PC-3 (cell line): ENCODE data around the gene PAEP. TPM values are rescaled to one million over a fixed set of nuclear protein-coding genes. Genes with fewer than 3 reads are reported as not detected.

Experiments
- ATAC-seq: fragments of 200-7000 bp; cut with Tn5 transposase; 2 replicates; pipeline ENCODE4 v1.9.1; 2020; ENCODE audit warnings: mild to moderate bottlenecking, moderate library complexity
- BruUV-seq: library from RNA; stranded (reverse); fragments of 400-500 nt; replicated peaks from 2 replicates; lab custom pipeline; 2021; lab: Mats Ljungman, UMichigan
- CTCF ChIA-PET: fragments of 300-600 bp; sonication (Branson Sonifier 250); formaldehyde crosslinking; loops from one replicate; lab custom pipeline; 2022; ENCODE audit warnings: antibody characterized with exemption; lab: Charles Lee
- POLR2A ChIA-PET: fragments of 300-600 bp; sonication (Branson Sonifier 250); formaldehyde crosslinking; loops from one replicate; lab custom pipeline; 2022; ENCODE audit warnings: antibody characterized with exemption; ENCODE audit not compliant: unreplicated experiment; lab: Charles Lee
- DNase-seq: peaks from one replicate; pipeline ENCODE4 v3.0.0-alpha.2; 2015
- H2AFZ ChIP-seq: fragments of 300-600 bp; sonication (generic); 2 replicates; pipeline ENCODE4 v1.6.0; 2016; ENCODE audit warnings: antibody characterized with exemption, low read length
- H3F3A ChIP-seq: fragments of 300-600 bp; sonication (generic); one replicate; pipeline ENCODE4 v1.6.0; 2017; ENCODE audit warnings: antibody characterized with exemption, low read length, control low read depth, mild to moderate bottlenecking; ENCODE audit not compliant: unreplicated experiment
- H3K27ac ChIP-seq: fragments of 300-600 bp; sonication (generic); 2 replicates; pipeline ENCODE4 v1.5.1; 2016; ENCODE audit warnings: mild to moderate bottlenecking, low read length
- H3K27me3 ChIP-seq: fragments of 300-600 bp; sonication (generic); 2 replicates; pipeline ENCODE4 v1.6.1; 2016; ENCODE audit warnings: low read length, mixed read lengths
- H3K36me3 ChIP-seq: fragments of 300-600 bp; sonication (generic); 2 replicates; pipeline ENCODE4 v1.6.1; 2016; ENCODE audit warnings: low read depth, mixed run types, low read length, mixed read lengths
- H3K4me1 ChIP-seq: fragments of 300-600 bp; sonication (generic); 2 replicates; pipeline ENCODE4 v1.5.1; 2016; ENCODE audit warnings: low read length; ENCODE audit not compliant: insufficient read depth
- H3K4me2 ChIP-seq: fragments of 300-600 bp; sonication (generic); 2 replicates; pipeline ENCODE4 v1.6.0; 2016; ENCODE audit warnings: low read length
- H3K4me3 ChIP-seq: fragments of 300-600 bp; sonication (generic); 2 replicates; pipeline ENCODE4 v1.5.1; 2016; ENCODE audit warnings: mild to moderate bottlenecking, low read length, mixed read lengths
- H3K79me2 ChIP-seq: fragments of 300-600 bp; sonication (generic); 2 replicates; pipeline ENCODE4 v1.6.1; 2017; ENCODE audit warnings: low read length, mixed read lengths
- H3K9ac ChIP-seq: fragments of 300-600 bp; sonication (generic); 2 replicates; pipeline ENCODE4 v1.6.0; 2016; ENCODE audit warnings: mild to moderate bottlenecking, low read length
- H3K9me2 ChIP-seq: fragments of 300-600 bp; sonication (generic); replicated peaks from 2 replicates; pipeline ENCODE4 v1.6.1; 2016; ENCODE audit warnings: mixed run types, low read length, mixed read lengths
- H3K9me3 ChIP-seq: fragments of 300-600 bp; sonication (generic); 2 replicates; pipeline ENCODE4 v1.6.1; 2016; ENCODE audit warnings: low read length, mixed read lengths
- H4K20me1 ChIP-seq: fragments of 300-600 bp; sonication (generic); 2 replicates; pipeline ENCODE4 v1.6.1; 2016; ENCODE audit warnings: low read length, mixed read lengths
- CTCF ChIP-seq: fragments of 300-600 bp; sonication (generic); conservative IDR thresholded peaks from 2 replicates; pipeline ENCODE4 v1.5.1; 2017; ENCODE audit warnings: antibody characterized with exemption, low read depth, mild to moderate bottlenecking, low read length
- EZH2 ChIP-seq: fragments of 300-600 bp; sonication (generic); IDR thresholded peaks from one replicate; pipeline ENCODE4 v1.6.1; 2017; ENCODE audit warnings: antibody characterized with exemption, mild to moderate bottlenecking, low read length; ENCODE audit not compliant: unreplicated experiment
- EZH2phosphoT487 ChIP-seq: fragments of 300-600 bp; sonication (generic); IDR thresholded peaks from 2 replicates; pipeline ENCODE4 v1.6.1; 2018; ENCODE audit warnings: mild to moderate bottlenecking, antibody characterized with exemption, low read length, borderline replicate concordance
- intact Hi-C: fragments of 100-400 bp; cut with micrococcal nuclease; formaldehyde crosslinking; loops from 2 replicates; pipeline ENCODE4 v1.9.0; 2023
- total RNA-seq: library from RNA; depleted of rRNA; stranded (reverse); fragments of >200 nt; gene quantifications from 2 replicates; pipeline ENCODE4 v1.2.3, GENCODE V29; 2014

Gene PAEP
- total RNA-seq, 1 experiment from 2014 or later: not detected

- Histone ChIP-seq H3K79me2 (no peaks in the 10 kb centered on the region), H3K27ac (no peak overlapping the region), H2AFZ (no peak overlapping the region), H3K4me3 (no peak overlapping the region), H3F3A (no peaks in the 10 kb centered on the region), H3K9me3 (no peaks in the 10 kb centered on the region), H3K27me3 (no peaks in the 10 kb centered on the region), H3K36me3 (no peaks in the 10 kb centered on the region), H4K20me1 (no peaks in the 10 kb centered on the region), H3K9ac (no peak overlapping the region), H3K4me2 (no peak overlapping the region), H3K9me2 (no peaks in the 10 kb centered on the region), H3K4me1 (no peaks in the 10 kb centered on the region)
- BruUV-seq: no TSS peak
- intact Hi-C loops: no loop called here
- CTCF ChIA-PET: no interaction called here
- DNase-seq (no peak), ATAC-seq (no peak)
- POLR2A ChIA-PET: no interaction called here
- TF ChIP-seq EZH2phosphoT487 (no peak), EZH2 (no peak), CTCF (no peak)
Measured at GRCh38 chr9:135523521-135524129, 37.9 kb upstream of the PAEP start.

GRCh38 chr9:135524130-135524861 is 37.3 kb upstream of the PAEP start:
- Histone ChIP-seq H3K4me1 (no peaks in the 10 kb centered on the region), H3K79me2 (no peaks in the 10 kb centered on the region), H3F3A (no peaks in the 10 kb centered on the region), H4K20me1 (no peaks in the 10 kb centered on the region), H3K4me3 (no peak overlapping the region), H3K9me3 (no peaks in the 10 kb centered on the region), H3K27ac (no peak overlapping the region), H3K4me2 (no peak overlapping the region), H3K36me3 (no peaks in the 10 kb centered on the region), H3K27me3 (no peaks in the 10 kb centered on the region), H3K9me2 (no peaks in the 10 kb centered on the region), H2AFZ (no peak overlapping the region), H3K9ac (no peak overlapping the region)
- intact Hi-C loops: no loop called here
- BruUV-seq: no TSS peak
- CTCF ChIA-PET: no interaction called here
- TF ChIP-seq CTCF (no peak), EZH2phosphoT487 (no peak), EZH2 (no peak)
- peak; percentile 38; the same call in 1 of the 2 replicates for ATAC-seq
- DNase-seq: peak; percentile 7
- POLR2A ChIA-PET: no interaction called here
